Measurements from ENCODE around the gene TK2. TPM values are rescaled to one million over a fixed set of nuclear protein-coding genes. Genes with fewer than 3 reads are reported as not detected.
"Not testable (repeated sequence)": the region's sequence is repeated elsewhere in the genome, so short reads cannot be mapped to it uniquely, and the experiment has no call there.

The TK2 gene
- 10 to 100 TPM; 23.6 to 25.6 (median 24.8) TPM for total RNA-seq
- 18.2 TPM for polyA plus RNA-seq
- long read RNA-seq, donor 1, full-length matches to known transcripts: 20 of 30 reads
- long read RNA-seq, donor 1, partial matches to known transcripts: 3 of 30 reads
- long read RNA-seq, donor 1, other reads (novel, unspliced or antisense): 7 of 30 reads
- long read RNA-seq, donor 2, full-length matches to known transcripts: 10 of 16 reads
- long read RNA-seq, donor 2, partial matches to known transcripts: 1 of 16 reads
- long read RNA-seq, donor 2, other reads (novel, unspliced or antisense): 5 of 16 reads
- long read RNA-seq, donor 3, full-length matches to known transcripts: 17 of 28 reads
- long read RNA-seq, donor 3, partial matches to known transcripts: 6 of 28 reads
- long read RNA-seq, donor 3, other reads (novel, unspliced or antisense): 5 of 28 reads
- long read RNA-seq, donor 4, full-length matches to known transcripts: 15 of 18 reads
- long read RNA-seq, donor 4, partial matches to known transcripts: 0 of 18 reads
- long read RNA-seq, donor 4, other reads (novel, unspliced or antisense): 3 of 18 reads

GRCh38 chr16:66549284-66550131, at the start of gene TK2:
Gene TK2 (minus strand): TSS chr16:66550122. CDS start chr16:66550061, 61 bp downstream.
- WGBS: 1% methylated on average over 80 of the region's 80 CpGs
- Histone ChIP-seq H3K4me3 (ENCODE audit: low read length) (peak within 1 kb of the TSS; percentile 96), H3K4me1 (ENCODE audit: control insufficient read depth, insufficient read depth, low read length) (peaks cover 6% of the 10 kb centered on the region), H3K9me3 (ENCODE audit: control insufficient read depth, low read length) (no peaks in the 10 kb centered on the region), H3K27me3 (ENCODE audit: control insufficient read depth, insufficient read depth) (no peaks in the 10 kb centered on the region), H3K27ac (ENCODE audit: low read length) (peak within 1 kb of the TSS; percentile 98)
- intact Hi-C loops (cut with DNase I): loop anchor here in 1 of 4 donors (5.0 kb wide), 1 partner anchor 53 kb away; the partner anchor contains the start of gene CMTM3
- DNase-seq (peak; percentile 73 to 91 (median 89)), ATAC-seq (peak; percentile 68 to 72)

GRCh38 chr16:66598111-66598510, 48.2 kb upstream of the TK2 start:
- 59% methylated on average over 3 of the region's 3 CpGs for WGBS
- Histone ChIP-seq H3K9me3 (ENCODE audit: control insufficient read depth, low read length) (no peaks in the 10 kb centered on the region), H3K27ac (ENCODE audit: low read length) (no peak overlapping the region), H3K27me3 (ENCODE audit: control insufficient read depth, insufficient read depth) (no peaks in the 10 kb centered on the region), H3K4me1 (ENCODE audit: control insufficient read depth, insufficient read depth, low read length) (no peaks in the 10 kb centered on the region), H3K4me3 (ENCODE audit: low read length) (no peak overlapping the region)
- ATAC-seq: no peak
- DNase-seq: no peak
- intact Hi-C loops (cut with DNase I): no loop called here

- ATAC-seq: no peak
- intact Hi-C loops (cut with DNase I): no loop called here
- WGBS: 79% methylated on average over 5 of the region's 5 CpGs
- Histone ChIP-seq H3K4me1 (ENCODE audit: control insufficient read depth, insufficient read depth, low read length) (no peaks in the 10 kb centered on the region), H3K27ac (ENCODE audit: low read length) (no peak overlapping the region), H3K4me3 (ENCODE audit: low read length) (no peak overlapping the region), H3K9me3 (ENCODE audit: control insufficient read depth, low read length) (no peaks in the 10 kb centered on the region), H3K27me3 (ENCODE audit: control insufficient read depth, insufficient read depth) (no peaks in the 10 kb centered on the region)
- no peak for DNase-seq
Measured at GRCh38 chr16:66596986-66597848, 47.3 kb upstream of the TK2 start.

GRCh38 chr16:66596559-66596958, 46.6 kb upstream of the TK2 start:
- WGBS: 98% methylated on average over 4 of the region's 4 CpGs
- ATAC-seq; H3K27ac ChIP-seq (ENCODE audit: low read length); H3K4me1 ChIP-seq (ENCODE audit: control insufficient read depth, insufficient read depth, low read length); H3K4me3 ChIP-seq (ENCODE audit: low read length); DNase-seq; H3K9me3 ChIP-seq (ENCODE audit: control insufficient read depth, low read length); H3K27me3 ChIP-seq (ENCODE audit: control insufficient read depth, insufficient read depth); intact Hi-C loops (cut with DNase I): not testable (repeated sequence)

- no peak overlapping the region for H3K4me3 ChIP-seq (ENCODE audit: low read length)
- intact Hi-C loops (cut with DNase I): no loop called here
- H3K27ac ChIP-seq (ENCODE audit: low read length): no peak overlapping the region
- H3K4me1 ChIP-seq (ENCODE audit: control insufficient read depth, insufficient read depth, low read length): no peaks in the 10 kb centered on the region
- H3K27me3 ChIP-seq (ENCODE audit: control insufficient read depth, insufficient read depth): no peaks in the 10 kb centered on the region
- WGBS: 57% methylated on average over 7 of the region's 7 CpGs
- ATAC-seq (no peak), DNase-seq (no peak)
- H3K9me3 ChIP-seq (ENCODE audit: control insufficient read depth, low read length): no peaks in the 10 kb centered on the region
Measured at GRCh38 chr16:66594739-66595138, 44.8 kb upstream of the TK2 start.

- no peaks in the 10 kb centered on the region for H3K9me3 ChIP-seq (ENCODE audit: control insufficient read depth, low read length)
- no peaks in the 10 kb centered on the region for H3K27me3 ChIP-seq (ENCODE audit: control insufficient read depth, insufficient read depth)
- 97% methylated on average over 3 of the region's 3 CpGs for WGBS
- ATAC-seq (no peak), DNase-seq (no peak)
- H3K4me1 ChIP-seq (ENCODE audit: control insufficient read depth, insufficient read depth, low read length): no peaks in the 10 kb centered on the region
- H3K4me3 ChIP-seq (ENCODE audit: low read length): no peak overlapping the region
- no peak overlapping the region for H3K27ac ChIP-seq (ENCODE audit: low read length)
- intact Hi-C loops (cut with DNase I): no loop called here
Measured at GRCh38 chr16:66592814-66593213, 42.9 kb upstream of the TK2 start.

- intact Hi-C loops (cut with DNase I): no loop called here
- DNase-seq (no peak), ATAC-seq (no peak)
- Histone ChIP-seq H3K27ac (ENCODE audit: low read length) (no peak overlapping the region), H3K27me3 (ENCODE audit: control insufficient read depth, insufficient read depth) (no peaks in the 10 kb centered on the region), H3K9me3 (ENCODE audit: control insufficient read depth, low read length) (no peaks in the 10 kb centered on the region), H3K4me3 (ENCODE audit: low read length) (no peak overlapping the region), H3K4me1 (ENCODE audit: control insufficient read depth, insufficient read depth, low read length) (no peaks in the 10 kb centered on the region)
- WGBS: 93% methylated on average over 3 of the region's 3 CpGs
Measured at GRCh38 chr16:66592241-66592640, 42.3 kb upstream of the TK2 start.

GRCh38 chr16:66591018-66591417, 41.1 kb upstream of the TK2 start:
- Histone ChIP-seq H3K27me3 (ENCODE audit: control insufficient read depth, insufficient read depth) (no peaks in the 10 kb centered on the region), H3K4me3 (ENCODE audit: low read length) (no peak overlapping the region), H3K9me3 (ENCODE audit: control insufficient read depth, low read length) (no peaks in the 10 kb centered on the region), H3K27ac (ENCODE audit: low read length) (no peak overlapping the region), H3K4me1 (ENCODE audit: control insufficient read depth, insufficient read depth, low read length) (no peaks in the 10 kb centered on the region)
- DNase-seq: no peak
- intact Hi-C loops (cut with DNase I): no loop called here
- 94% methylated on average over 4 of the region's 4 CpGs for WGBS
- ATAC-seq: no peak

GRCh38 chr16:66590322-66590721, 40.4 kb upstream of the TK2 start:
- intact Hi-C loops (cut with DNase I): no loop called here
- peaks cover 3% of the 10 kb centered on the region for H3K4me1 ChIP-seq (ENCODE audit: control insufficient read depth, insufficient read depth, low read length)
- ATAC-seq (no peak), DNase-seq (no peak)
- H3K27me3 ChIP-seq (ENCODE audit: control insufficient read depth, insufficient read depth): no peaks in the 10 kb centered on the region
- no peak overlapping the region for H3K4me3 ChIP-seq (ENCODE audit: low read length)
- H3K9me3 ChIP-seq (ENCODE audit: control insufficient read depth, low read length): no peaks in the 10 kb centered on the region
- WGBS: 79% methylated on average over 8 of the region's 8 CpGs
- no peak overlapping the region for H3K27ac ChIP-seq (ENCODE audit: low read length)

- DNase-seq: peak in 2 of 3 donors; percentile 69 to 73
- H3K4me3 ChIP-seq (ENCODE audit: low read length): no peak overlapping the region
- intact Hi-C loops (cut with DNase I): no loop called here
- WGBS: 90% methylated on average over 8 of the region's 8 CpGs
- no peaks in the 10 kb centered on the region for H3K9me3 ChIP-seq (ENCODE audit: control insufficient read depth, low read length)
- peak; percentile 76 to 81 for ATAC-seq
- peaks cover 3% of the 10 kb centered on the region for H3K4me1 ChIP-seq (ENCODE audit: control insufficient read depth, insufficient read depth, low read length)
- no peak overlapping the region for H3K27ac ChIP-seq (ENCODE audit: low read length)
- no peaks in the 10 kb centered on the region for H3K27me3 ChIP-seq (ENCODE audit: control insufficient read depth, insufficient read depth)
Measured at GRCh38 chr16:66588981-66589713, 39.2 kb upstream of the TK2 start.

Measured in right cardiac atrium (tissue), 5 donors.